ENCODE data around the gene CAMTA1. TPM values are rescaled to one million over a fixed set of nuclear protein-coding genes. Genes with fewer than 3 reads are reported as not detected.

Gene CAMTA1
- total RNA-seq, 1 experiment from 2014 or later = 82.2 TPM

DNA sequence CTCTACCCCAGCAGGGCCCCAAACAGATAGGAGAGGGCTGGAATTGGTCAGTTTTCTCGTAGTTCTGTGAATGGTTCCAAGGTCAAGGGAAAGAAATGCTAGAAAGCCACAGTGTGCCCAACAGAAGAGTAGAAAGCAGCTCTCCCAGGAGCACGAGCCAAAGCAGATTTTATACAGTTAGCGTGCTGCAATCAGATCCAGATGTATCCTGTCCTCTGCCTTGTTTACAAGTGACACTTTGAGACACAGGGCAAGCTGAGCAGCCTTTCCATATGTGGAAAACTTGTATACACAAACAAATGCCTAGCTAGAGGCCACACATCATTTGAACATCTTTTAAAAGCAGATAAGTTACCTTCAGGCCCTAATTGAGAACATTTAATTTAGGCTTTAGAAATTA is 992.3 kb downstream of the CAMTA1 start:
- H3K4me3 ChIP-seq (ENCODE audit: low read depth in 2 of 2, low read length in 2 of 2) = no peak overlapping the region
- no peak for DNase-seq (ENCODE audit: low read depth, low spot score)
- peaks cover 29% of the 10 kb centered on the region for H3K36me3 ChIP-seq (ENCODE audit: control insufficient read depth, insufficient read depth, low read length)
- ChIA-PET CTCF (no interaction called here), POLR2A (no interaction called here)
- BruUV-seq (replicated peaks) = no TSS peak
- no peaks in the 10 kb centered on the region for H3K27me3 ChIP-seq (ENCODE audit: control insufficient read depth, insufficient read depth, low read length)
- TF ChIP-seq TCF7L2 (IDR thresholded peaks at IDR 0.05; ENCODE audit: low read depth, low read length) = no peak
- TF ChIP-seq, protein P1, sequence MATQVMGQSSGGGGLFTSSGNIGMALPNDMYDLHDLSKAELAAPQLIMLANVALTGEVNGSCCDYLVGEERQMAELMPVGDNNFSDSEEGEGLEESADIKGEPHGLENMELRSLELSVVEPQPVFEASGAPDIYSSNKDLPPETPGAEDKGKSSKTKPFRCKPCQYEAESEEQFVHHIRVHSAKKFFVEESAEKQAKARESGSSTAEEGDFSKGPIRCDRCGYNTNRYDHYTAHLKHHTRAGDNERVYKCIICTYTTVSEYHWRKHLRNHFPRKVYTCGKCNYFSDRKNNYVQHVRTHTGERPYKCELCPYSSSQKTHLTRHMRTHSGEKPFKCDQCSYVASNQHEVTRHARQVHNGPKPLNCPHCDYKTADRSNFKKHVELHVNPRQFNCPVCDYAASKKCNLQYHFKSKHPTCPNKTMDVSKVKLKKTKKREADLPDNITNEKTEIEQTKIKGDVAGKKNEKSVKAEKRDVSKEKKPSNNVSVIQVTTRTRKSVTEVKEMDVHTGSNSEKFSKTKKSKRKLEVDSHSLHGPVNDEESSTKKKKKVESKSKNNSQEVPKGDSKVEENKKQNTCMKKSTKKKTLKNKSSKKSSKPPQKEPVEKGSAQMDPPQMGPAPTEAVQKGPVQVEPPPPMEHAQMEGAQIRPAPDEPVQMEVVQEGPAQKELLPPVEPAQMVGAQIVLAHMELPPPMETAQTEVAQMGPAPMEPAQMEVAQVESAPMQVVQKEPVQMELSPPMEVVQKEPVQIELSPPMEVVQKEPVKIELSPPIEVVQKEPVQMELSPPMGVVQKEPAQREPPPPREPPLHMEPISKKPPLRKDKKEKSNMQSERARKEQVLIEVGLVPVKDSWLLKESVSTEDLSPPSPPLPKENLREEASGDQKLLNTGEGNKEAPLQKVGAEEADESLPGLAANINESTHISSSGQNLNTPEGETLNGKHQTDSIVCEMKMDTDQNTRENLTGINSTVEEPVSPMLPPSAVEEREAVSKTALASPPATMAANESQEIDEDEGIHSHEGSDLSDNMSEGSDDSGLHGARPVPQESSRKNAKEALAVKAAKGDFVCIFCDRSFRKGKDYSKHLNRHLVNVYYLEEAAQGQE (IDR thresholded peaks at IDR 0.05; ENCODE audit: insufficient read depth in 1 of 2, low read depth in 2 of 2, low read length in 1 of 2) = no peak
- no peak for TF ChIP-seq SIN3A (IDR thresholded peaks at IDR 0.05; ENCODE audit: borderline replicate concordance, insufficient read depth, low read depth, low read length)
- no peak for TF ChIP-seq POLR2AphosphoS5 (IDR thresholded peaks at IDR 0.05; ENCODE audit: low read depth, low read length)
- TF ChIP-seq, protein P2, sequence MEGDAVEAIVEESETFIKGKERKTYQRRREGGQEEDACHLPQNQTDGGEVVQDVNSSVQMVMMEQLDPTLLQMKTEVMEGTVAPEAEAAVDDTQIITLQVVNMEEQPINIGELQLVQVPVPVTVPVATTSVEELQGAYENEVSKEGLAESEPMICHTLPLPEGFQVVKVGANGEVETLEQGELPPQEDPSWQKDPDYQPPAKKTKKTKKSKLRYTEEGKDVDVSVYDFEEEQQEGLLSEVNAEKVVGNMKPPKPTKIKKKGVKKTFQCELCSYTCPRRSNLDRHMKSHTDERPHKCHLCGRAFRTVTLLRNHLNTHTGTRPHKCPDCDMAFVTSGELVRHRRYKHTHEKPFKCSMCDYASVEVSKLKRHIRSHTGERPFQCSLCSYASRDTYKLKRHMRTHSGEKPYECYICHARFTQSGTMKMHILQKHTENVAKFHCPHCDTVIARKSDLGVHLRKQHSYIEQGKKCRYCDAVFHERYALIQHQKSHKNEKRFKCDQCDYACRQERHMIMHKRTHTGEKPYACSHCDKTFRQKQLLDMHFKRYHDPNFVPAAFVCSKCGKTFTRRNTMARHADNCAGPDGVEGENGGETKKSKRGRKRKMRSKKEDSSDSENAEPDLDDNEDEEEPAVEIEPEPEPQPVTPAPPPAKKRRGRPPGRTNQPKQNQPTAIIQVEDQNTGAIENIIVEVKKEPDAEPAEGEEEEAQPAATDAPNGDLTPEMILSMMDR (IDR thresholded peaks at IDR 0.05) = no peak
- intact Hi-C loops (cut with micrococcal nuclease; ENCODE audit: unreplicated experiment) (no loop called here), in situ Hi-C loops (cut with HindIII; ENCODE audit: low pct_unique_long_range_greater_than_20kb, low sequenced_read_pairs) (no loop called here)
- no peaks in the 10 kb centered on the region for H3K9me3 ChIP-seq (ENCODE audit: control insufficient read depth, insufficient read depth, low read depth, low read length)
- no peak for ATAC-seq
- peaks cover 10% of the 10 kb centered on the region for H3K4me1 ChIP-seq (ENCODE audit: control insufficient read depth, insufficient read depth, low read length)
- H3K27ac ChIP-seq (ENCODE audit: low read length) = no peak overlapping the region

DNA sequence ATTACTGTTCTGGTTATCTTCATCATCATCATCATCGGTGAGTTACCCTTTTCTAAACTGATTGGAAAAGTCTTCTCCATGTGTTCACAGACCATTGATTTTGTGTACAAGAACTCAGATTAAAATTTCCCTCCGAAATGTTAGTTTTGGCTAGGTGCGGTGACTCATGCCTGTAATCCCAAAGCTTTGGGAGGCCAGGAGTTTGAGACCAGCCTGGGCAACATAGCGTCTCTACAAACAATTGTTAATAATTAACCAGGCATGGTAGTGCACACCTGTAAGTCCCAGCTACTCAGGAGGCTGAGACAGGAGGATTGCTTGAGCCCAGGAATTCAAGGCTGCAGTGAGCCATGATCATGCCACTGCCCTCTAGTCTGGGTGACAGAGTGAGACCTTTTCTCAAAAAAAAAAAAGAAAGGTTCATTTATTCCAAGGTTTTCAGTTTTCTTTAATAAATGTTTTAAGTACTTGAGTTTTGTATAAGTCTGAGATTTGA is 992.9 kb downstream of the CAMTA1 start:
- TF ChIP-seq, protein P2 (IDR thresholded peaks at IDR 0.05) = no peak
- TF ChIP-seq, protein P1 (IDR thresholded peaks at IDR 0.05; ENCODE audit: insufficient read depth in 1 of 2, low read depth in 2 of 2, low read length in 1 of 2) = no peak
- TF ChIP-seq TCF7L2 (IDR thresholded peaks at IDR 0.05; ENCODE audit: low read depth, low read length) (no peak), POLR2AphosphoS5 (IDR thresholded peaks at IDR 0.05; ENCODE audit: low read depth, low read length) (no peak), SIN3A (IDR thresholded peaks at IDR 0.05; ENCODE audit: borderline replicate concordance, insufficient read depth, low read depth, low read length) (no peak)
- H3K9me3 ChIP-seq (ENCODE audit: control insufficient read depth, insufficient read depth, low read depth, low read length) = no peaks in the 10 kb centered on the region
- H3K36me3 ChIP-seq (ENCODE audit: control insufficient read depth, insufficient read depth, low read length) = peaks cover 29% of the 10 kb centered on the region
- peaks cover 16% of the 10 kb centered on the region for H3K4me1 ChIP-seq (ENCODE audit: control insufficient read depth, insufficient read depth, low read length)
- intact Hi-C loops (cut with micrococcal nuclease; ENCODE audit: unreplicated experiment) = no loop called here
- DNase-seq (ENCODE audit: low read depth, low spot score) (no peak), ATAC-seq (no peak)
- H3K27me3 ChIP-seq (ENCODE audit: control insufficient read depth, insufficient read depth, low read length) = no peaks in the 10 kb centered on the region
- in situ Hi-C loops (cut with HindIII; ENCODE audit: low pct_unique_long_range_greater_than_20kb, low sequenced_read_pairs) = no loop called here
- no peak overlapping the region for H3K27ac ChIP-seq (ENCODE audit: low read length)
- CTCF ChIA-PET = no interaction called here
- no TSS peak for BruUV-seq (replicated peaks)
- POLR2A ChIA-PET = no interaction called here
- no peak overlapping the region for H3K4me3 ChIP-seq (ENCODE audit: low read depth in 2 of 2, low read length in 2 of 2)
